Measurements from ENCODE around the gene DOLPP1.

DNA sequence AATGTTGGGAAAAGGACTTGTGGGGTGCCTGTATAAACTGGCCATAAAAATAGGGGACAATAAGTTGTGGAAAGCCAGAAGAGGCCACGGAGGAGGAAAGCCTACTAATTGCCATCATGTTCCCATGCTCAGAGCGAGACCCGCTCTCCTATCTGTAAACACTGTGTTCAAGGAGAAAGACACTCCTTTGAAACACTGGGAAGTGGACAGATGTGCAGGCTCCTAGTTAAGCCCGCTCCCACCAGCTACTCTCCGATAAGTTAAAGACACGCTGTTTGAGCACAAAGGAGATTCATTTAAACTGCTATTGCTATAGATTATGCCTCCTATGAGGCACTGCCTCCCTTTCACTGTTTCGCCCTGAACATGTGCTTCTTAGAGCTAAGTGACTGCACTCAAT, 20.4 kb downstream of the DOLPP1 start:
- TF ChIP-seq, protein P1, sequence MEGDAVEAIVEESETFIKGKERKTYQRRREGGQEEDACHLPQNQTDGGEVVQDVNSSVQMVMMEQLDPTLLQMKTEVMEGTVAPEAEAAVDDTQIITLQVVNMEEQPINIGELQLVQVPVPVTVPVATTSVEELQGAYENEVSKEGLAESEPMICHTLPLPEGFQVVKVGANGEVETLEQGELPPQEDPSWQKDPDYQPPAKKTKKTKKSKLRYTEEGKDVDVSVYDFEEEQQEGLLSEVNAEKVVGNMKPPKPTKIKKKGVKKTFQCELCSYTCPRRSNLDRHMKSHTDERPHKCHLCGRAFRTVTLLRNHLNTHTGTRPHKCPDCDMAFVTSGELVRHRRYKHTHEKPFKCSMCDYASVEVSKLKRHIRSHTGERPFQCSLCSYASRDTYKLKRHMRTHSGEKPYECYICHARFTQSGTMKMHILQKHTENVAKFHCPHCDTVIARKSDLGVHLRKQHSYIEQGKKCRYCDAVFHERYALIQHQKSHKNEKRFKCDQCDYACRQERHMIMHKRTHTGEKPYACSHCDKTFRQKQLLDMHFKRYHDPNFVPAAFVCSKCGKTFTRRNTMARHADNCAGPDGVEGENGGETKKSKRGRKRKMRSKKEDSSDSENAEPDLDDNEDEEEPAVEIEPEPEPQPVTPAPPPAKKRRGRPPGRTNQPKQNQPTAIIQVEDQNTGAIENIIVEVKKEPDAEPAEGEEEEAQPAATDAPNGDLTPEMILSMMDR (IDR thresholded peaks at IDR 0.05) = no peak
- TF ChIP-seq ZBTB21 (CRISPR knock-in tag; IDR thresholded peaks at IDR 0.05; ENCODE audit: borderline replicate concordance) = no peak
- TF ChIP-seq SMAD3 (CRISPR knock-in tag; IDR thresholded peaks at IDR 0.05; ENCODE audit: borderline replicate concordance) = no peak
- TF ChIP-seq ZNF317 (CRISPR knock-in tag; IDR thresholded peaks at IDR 0.05; ENCODE audit: borderline replicate concordance, low read depth) = no peak
- TF ChIP-seq TEAD4 (CRISPR knock-in tag; IDR thresholded peaks at IDR 0.05) = no peak
- no peak for TF ChIP-seq CREM (CRISPR knock-in tag; IDR thresholded peaks at IDR 0.05)
- TF ChIP-seq ELF4 (CRISPR knock-in tag; IDR thresholded peaks at IDR 0.05; ENCODE audit: low read depth) = no peak
- TF ChIP-seq, protein P2, sequence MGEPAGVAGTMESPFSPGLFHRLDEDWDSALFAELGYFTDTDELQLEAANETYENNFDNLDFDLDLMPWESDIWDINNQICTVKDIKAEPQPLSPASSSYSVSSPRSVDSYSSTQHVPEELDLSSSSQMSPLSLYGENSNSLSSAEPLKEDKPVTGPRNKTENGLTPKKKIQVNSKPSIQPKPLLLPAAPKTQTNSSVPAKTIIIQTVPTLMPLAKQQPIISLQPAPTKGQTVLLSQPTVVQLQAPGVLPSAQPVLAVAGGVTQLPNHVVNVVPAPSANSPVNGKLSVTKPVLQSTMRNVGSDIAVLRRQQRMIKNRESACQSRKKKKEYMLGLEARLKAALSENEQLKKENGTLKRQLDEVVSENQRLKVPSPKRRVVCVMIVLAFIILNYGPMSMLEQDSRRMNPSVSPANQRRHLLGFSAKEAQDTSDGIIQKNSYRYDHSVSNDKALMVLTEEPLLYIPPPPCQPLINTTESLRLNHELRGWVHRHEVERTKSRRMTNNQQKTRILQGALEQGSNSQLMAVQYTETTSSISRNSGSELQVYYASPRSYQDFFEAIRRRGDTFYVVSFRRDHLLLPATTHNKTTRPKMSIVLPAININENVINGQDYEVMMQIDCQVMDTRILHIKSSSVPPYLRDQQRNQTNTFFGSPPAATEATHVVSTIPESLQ (CRISPR knock-in tag; IDR thresholded peaks at IDR 0.05) = no peak
- TF ChIP-seq GRHL2 (CRISPR knock-in tag; IDR thresholded peaks at IDR 0.05; ENCODE audit: insufficient replicate concordance, severe bottlenecking) = no peak
- no peak for TF ChIP-seq GABPB1 (CRISPR knock-in tag; IDR thresholded peaks at IDR 0.05)

All from WTC11 (cell line).